NCI-H2196 treated with DMSO at 0.1 percent for 48 hours (cell line): ENCODE data around the gene ASCL3.
A peak's percentile ranks its signal among the peaks of the same experiment; 100 is the strongest.
"Not testable (repeated sequence)": the region's sequence is repeated elsewhere in the genome, so short reads cannot be mapped to it uniquely, and the experiment has no call there.

Source experiments
- DNase-seq: peaks from one replicate; lab custom pipeline; 2025; ENCODE audit not compliant: unreplicated experiment; lab: John Stamatoyannopoulos, UW

The ASCL3 gene

GRCh38 chr11:8942518-8943066 is at the start of gene ASCL3:
Gene ASCL3 (minus strand): TSS chr11:8943016. CDS start chr11:8938161, 4,855 bp downstream.
- no peak for DNase-seq

- DNase-seq, result no peak
Observed at GRCh38 chr11:8989453-8989852, 46.6 kb upstream of the ASCL3 start.

GRCh38 chr11:8988329-8989234 is 45.8 kb upstream of the ASCL3 start:
- DNase-seq, result no peak

GRCh38 chr11:8987446-8987845 is 44.6 kb upstream of the ASCL3 start:
- no peak for DNase-seq

GRCh38 chr11:8986772-8987171 is 44.0 kb upstream of the ASCL3 start:
- DNase-seq, result not testable (repeated sequence)

GRCh38 chr11:8985462-8985861 is 42.6 kb upstream of the ASCL3 start:
- no peak for DNase-seq

GRCh38 chr11:8983552-8983951 is 40.7 kb upstream of the ASCL3 start:
- no peak for DNase-seq

- DNase-seq, result no peak
Observed at GRCh38 chr11:8980485-8980884, 37.7 kb upstream of the ASCL3 start.

- not testable (repeated sequence) for DNase-seq
Observed at GRCh38 chr11:8979365-8979764, 36.5 kb upstream of the ASCL3 start.

GRCh38 chr11:8973121-8973520 is 30.3 kb upstream of the ASCL3 start:
- no peak for DNase-seq

GRCh38 chr11:8971924-8972316 is 29.1 kb upstream of the ASCL3 start:
- no peak for DNase-seq

- no peak for DNase-seq
Observed at GRCh38 chr11:8971196-8971923, 28.5 kb upstream of the ASCL3 start.

- no peak for DNase-seq
Observed at GRCh38 chr11:8967184-8967583, 24.4 kb upstream of the ASCL3 start.

GRCh38 chr11:8964324-8965320 is 21.8 kb upstream of the ASCL3 start, which contains the start of gene TMEM9B:
Gene TMEM9B (minus strand): TSS chr11:8964442. CDS start chr11:8964313, 129 bp downstream.
- peak; percentile 81 for DNase-seq

GRCh38 chr11:8963569-8964323 is 20.9 kb upstream of the ASCL3 start:
- DNase-seq, result peak; percentile 71

- no peak for DNase-seq
Observed at GRCh38 chr11:8962841-8963240, 20.0 kb upstream of the ASCL3 start.

- no peak for DNase-seq
Observed at GRCh38 chr11:8961401-8961800, 18.6 kb upstream of the ASCL3 start.

GRCh38 chr11:8959546-8960166 is 16.8 kb upstream of the ASCL3 start:
- peak; percentile 44 for DNase-seq

GRCh38 chr11:8956860-8957259 is 14.0 kb upstream of the ASCL3 start:
- no peak for DNase-seq
